ENCODE data around the gene GRB2. TPM values are rescaled to one million over a fixed set of nuclear protein-coding genes. Genes with fewer than 3 reads are reported as not detected.
A peak's percentile ranks its signal among the peaks of the same experiment; 100 is the strongest.

The GRB2 gene
- total RNA-seq, 1 experiment from 2014 or later = 92.6 TPM

DNA sequence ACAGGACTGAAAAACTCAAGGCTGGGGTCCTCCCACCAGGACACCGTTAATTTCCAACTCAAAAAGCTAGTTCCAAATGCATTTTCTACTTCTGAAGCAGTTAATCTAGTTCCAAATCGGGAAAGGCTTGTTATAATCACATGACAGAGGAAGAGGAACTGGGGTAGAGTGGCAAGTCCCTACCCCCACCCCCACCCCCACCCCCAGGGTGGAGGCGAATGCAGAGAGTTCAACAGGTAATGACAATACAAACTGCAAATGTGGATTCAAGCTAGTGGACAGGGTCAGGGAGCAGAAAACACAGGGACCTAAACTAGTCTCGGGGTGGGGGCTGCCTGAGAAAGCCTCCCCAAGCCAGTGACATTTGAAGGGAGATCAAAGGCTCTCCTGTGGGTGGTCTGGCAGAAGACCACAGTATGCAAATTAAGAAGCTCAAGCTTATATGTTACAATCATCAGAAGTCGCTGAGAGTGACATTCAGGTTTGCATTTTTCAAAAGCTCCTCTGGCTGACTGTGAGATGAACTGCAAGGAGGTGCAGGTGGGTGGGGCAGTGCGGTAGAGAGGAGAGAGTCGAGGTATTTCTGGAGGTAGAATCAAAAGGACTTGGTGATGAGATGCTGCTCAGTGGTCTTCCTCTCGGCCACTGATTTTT is 59.8 kb downstream of the GRB2 start:
- ATAC-seq (peak; percentile 51), DNase-seq (ENCODE audit: low spot score) (peak; percentile 27)
- Mint-ChIP-seq H3K4me3 (peak overlapping the region; percentile 67), H3K27ac (peak overlapping the region; percentile 98), H3K9me3 (no peaks in the 10 kb centered on the region), H3K27me3 (ENCODE audit: low read depth) (no peaks in the 10 kb centered on the region), H3K36me3 (no peaks in the 10 kb centered on the region), H3K4me1 (peaks cover 84% of the 10 kb centered on the region)
- TF ChIP-seq ZNF121 (CRISPR knock-in tag; IDR thresholded peaks at IDR 0.05) = no peak
- TF ChIP-seq, protein P1, sequence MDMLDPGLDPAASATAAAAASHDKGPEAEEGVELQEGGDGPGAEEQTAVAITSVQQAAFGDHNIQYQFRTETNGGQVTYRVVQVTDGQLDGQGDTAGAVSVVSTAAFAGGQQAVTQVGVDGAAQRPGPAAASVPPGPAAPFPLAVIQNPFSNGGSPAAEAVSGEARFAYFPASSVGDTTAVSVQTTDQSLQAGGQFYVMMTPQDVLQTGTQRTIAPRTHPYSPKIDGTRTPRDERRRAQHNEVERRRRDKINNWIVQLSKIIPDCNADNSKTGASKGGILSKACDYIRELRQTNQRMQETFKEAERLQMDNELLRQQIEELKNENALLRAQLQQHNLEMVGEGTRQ (CRISPR knock-in tag; IDR thresholded peaks at IDR 0.05) = peak; percentile 28; the same call in 1 of the 2 replicates
- CTCF ChIA-PET = interaction anchor here (0.6 to 3.5 kb wide), 13 partner anchors 9 to 256 kb away, joined by 3 to 20 read pairs (median 6); partner anchors contain the start of genes MIF4GD and SLC25A19
- POLR2A ChIA-PET = interaction anchor here (1.5 kb wide), 1 partner anchor 48 kb away, joined by 7 read pairs; no protein-coding TSS in a partner anchor

DNA sequence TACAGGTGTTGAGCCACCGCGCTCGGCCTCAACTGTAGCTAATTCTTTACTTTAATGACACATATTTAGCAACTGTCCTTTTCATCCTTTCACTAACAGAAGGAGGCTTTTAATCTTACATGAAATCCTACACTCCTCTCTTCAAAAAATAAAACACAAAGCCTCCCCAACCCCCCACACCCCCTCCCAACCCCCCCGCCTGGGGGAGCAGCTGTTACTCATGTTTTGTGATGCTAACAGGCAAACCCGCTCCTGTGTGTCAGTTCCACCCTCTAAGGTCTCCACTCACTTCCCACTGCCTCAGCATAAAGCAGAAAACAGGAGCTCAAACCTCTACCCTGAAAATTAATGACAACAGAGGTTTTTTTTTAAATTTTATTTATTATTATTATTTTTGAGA is 60.8 kb downstream of the GRB2 start:
- Mint-ChIP-seq H3K9me3 (no peaks in the 10 kb centered on the region), H3K4me3 (peak overlapping the region; percentile 67), H3K27me3 (ENCODE audit: low read depth) (no peaks in the 10 kb centered on the region), H3K4me1 (peaks cover 81% of the 10 kb centered on the region), H3K36me3 (peaks cover 2% of the 10 kb centered on the region; the same call in 1 of the 2 replicates), H3K27ac (peak overlapping the region; percentile 93)
- ChIA-PET POLR2A (interaction anchor here (0.8 to 1.5 kb wide), 5 partner anchors 9 to 61 kb away, joined by 3 to 7 read pairs (median 4); partner anchors contain the start of gene SLC25A19), CTCF (interaction anchor here (0.7 to 3.5 kb wide), 11 partner anchors 14 to 257 kb away, joined by 3 to 20 read pairs (median 6); partner anchors contain the start of gene MIF4GD)
- DNase-seq (ENCODE audit: low spot score) = peak; percentile 42
- TF ChIP-seq ZNF423 (CRISPR knock-in tag; IDR thresholded peaks at IDR 0.05) (no peak), SMAD3 (CRISPR knock-in tag; IDR thresholded peaks at IDR 0.05; ENCODE audit: borderline replicate concordance) (no peak), TCF7 (CRISPR knock-in tag; IDR thresholded peaks at IDR 0.05; ENCODE audit: low read depth) (no peak), TEAD4 (CRISPR knock-in tag; IDR thresholded peaks at IDR 0.05) (no peak), ESRRA (CRISPR knock-in tag; IDR thresholded peaks at IDR 0.05; ENCODE audit: borderline replicate concordance) (no peak), SOX15 (CRISPR knock-in tag; IDR thresholded peaks at IDR 0.05) (no peak), GRHL2 (CRISPR knock-in tag; IDR thresholded peaks at IDR 0.05; ENCODE audit: insufficient replicate concordance, severe bottlenecking) (no peak), JUN (CRISPR knock-in tag; IDR thresholded peaks at IDR 0.05) (no peak), CBFB (CRISPR knock-in tag; IDR thresholded peaks at IDR 0.05; ENCODE audit: low read depth) (no peak)
- TF ChIP-seq, protein P2, sequence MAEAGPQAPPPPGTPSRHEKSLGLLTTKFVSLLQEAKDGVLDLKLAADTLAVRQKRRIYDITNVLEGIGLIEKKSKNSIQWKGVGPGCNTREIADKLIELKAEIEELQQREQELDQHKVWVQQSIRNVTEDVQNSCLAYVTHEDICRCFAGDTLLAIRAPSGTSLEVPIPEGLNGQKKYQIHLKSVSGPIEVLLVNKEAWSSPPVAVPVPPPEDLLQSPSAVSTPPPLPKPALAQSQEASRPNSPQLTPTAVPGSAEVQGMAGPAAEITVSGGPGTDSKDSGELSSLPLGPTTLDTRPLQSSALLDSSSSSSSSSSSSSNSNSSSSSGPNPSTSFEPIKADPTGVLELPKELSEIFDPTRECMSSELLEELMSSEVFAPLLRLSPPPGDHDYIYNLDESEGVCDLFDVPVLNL (CRISPR knock-in tag; IDR thresholded peaks at IDR 0.05; ENCODE audit: borderline replicate concordance, low read depth) = no peak
- TF ChIP-seq, protein P3, sequence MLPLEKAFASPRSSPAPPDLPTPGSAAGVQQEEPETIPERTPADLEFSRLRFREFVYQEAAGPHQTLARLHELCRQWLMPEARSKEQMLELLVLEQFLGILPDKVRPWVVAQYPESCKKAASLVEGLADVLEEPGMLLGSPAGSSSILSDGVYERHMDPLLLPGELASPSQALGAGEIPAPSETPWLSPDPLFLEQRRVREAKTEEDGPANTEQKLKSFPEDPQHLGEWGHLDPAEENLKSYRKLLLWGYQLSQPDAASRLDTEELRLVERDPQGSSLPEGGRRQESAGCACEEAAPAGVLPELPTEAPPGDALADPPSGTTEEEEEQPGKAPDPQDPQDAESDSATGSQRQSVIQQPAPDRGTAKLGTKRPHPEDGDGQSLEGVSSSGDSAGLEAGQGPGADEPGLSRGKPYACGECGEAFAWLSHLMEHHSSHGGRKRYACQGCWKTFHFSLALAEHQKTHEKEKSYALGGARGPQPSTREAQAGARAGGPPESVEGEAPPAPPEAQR (CRISPR knock-in tag; IDR thresholded peaks at IDR 0.05) = no peak
- TF ChIP-seq, protein P4, sequence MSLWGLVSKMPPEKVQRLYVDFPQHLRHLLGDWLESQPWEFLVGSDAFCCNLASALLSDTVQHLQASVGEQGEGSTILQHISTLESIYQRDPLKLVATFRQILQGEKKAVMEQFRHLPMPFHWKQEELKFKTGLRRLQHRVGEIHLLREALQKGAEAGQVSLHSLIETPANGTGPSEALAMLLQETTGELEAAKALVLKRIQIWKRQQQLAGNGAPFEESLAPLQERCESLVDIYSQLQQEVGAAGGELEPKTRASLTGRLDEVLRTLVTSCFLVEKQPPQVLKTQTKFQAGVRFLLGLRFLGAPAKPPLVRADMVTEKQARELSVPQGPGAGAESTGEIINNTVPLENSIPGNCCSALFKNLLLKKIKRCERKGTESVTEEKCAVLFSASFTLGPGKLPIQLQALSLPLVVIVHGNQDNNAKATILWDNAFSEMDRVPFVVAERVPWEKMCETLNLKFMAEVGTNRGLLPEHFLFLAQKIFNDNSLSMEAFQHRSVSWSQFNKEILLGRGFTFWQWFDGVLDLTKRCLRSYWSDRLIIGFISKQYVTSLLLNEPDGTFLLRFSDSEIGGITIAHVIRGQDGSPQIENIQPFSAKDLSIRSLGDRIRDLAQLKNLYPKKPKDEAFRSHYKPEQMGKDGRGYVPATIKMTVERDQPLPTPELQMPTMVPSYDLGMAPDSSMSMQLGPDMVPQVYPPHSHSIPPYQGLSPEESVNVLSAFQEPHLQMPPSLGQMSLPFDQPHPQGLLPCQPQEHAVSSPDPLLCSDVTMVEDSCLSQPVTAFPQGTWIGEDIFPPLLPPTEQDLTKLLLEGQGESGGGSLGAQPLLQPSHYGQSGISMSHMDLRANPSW (CRISPR knock-in tag; conservative IDR thresholded peaks at IDR 0.05; ENCODE audit: low read depth) = no peak
- TF ChIP-seq, protein P5, sequence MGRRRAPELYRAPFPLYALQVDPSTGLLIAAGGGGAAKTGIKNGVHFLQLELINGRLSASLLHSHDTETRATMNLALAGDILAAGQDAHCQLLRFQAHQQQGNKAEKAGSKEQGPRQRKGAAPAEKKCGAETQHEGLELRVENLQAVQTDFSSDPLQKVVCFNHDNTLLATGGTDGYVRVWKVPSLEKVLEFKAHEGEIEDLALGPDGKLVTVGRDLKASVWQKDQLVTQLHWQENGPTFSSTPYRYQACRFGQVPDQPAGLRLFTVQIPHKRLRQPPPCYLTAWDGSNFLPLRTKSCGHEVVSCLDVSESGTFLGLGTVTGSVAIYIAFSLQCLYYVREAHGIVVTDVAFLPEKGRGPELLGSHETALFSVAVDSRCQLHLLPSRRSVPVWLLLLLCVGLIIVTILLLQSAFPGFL (CRISPR knock-in tag; IDR thresholded peaks at IDR 0.05; ENCODE audit: borderline replicate concordance) = no peak
- TF ChIP-seq, protein P6, sequence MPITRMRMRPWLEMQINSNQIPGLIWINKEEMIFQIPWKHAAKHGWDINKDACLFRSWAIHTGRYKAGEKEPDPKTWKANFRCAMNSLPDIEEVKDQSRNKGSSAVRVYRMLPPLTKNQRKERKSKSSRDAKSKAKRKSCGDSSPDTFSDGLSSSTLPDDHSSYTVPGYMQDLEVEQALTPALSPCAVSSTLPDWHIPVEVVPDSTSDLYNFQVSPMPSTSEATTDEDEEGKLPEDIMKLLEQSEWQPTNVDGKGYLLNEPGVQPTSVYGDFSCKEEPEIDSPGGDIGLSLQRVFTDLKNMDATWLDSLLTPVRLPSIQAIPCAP (CRISPR knock-in tag; IDR thresholded peaks at IDR 0.05) = no peak
- TF ChIP-seq, protein P7, sequence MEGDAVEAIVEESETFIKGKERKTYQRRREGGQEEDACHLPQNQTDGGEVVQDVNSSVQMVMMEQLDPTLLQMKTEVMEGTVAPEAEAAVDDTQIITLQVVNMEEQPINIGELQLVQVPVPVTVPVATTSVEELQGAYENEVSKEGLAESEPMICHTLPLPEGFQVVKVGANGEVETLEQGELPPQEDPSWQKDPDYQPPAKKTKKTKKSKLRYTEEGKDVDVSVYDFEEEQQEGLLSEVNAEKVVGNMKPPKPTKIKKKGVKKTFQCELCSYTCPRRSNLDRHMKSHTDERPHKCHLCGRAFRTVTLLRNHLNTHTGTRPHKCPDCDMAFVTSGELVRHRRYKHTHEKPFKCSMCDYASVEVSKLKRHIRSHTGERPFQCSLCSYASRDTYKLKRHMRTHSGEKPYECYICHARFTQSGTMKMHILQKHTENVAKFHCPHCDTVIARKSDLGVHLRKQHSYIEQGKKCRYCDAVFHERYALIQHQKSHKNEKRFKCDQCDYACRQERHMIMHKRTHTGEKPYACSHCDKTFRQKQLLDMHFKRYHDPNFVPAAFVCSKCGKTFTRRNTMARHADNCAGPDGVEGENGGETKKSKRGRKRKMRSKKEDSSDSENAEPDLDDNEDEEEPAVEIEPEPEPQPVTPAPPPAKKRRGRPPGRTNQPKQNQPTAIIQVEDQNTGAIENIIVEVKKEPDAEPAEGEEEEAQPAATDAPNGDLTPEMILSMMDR (IDR thresholded peaks at IDR 0.05) = no peak
- no peak; the same call in 1 of the 2 replicates for ATAC-seq
